Activated CD8-positive, alpha-beta T cell treated with anti-CD3 and anti-CD28 coated beads for 36 hours (primary cell): ENCODE measurements around the gene NHLH2. TPM values are rescaled to one million over a fixed set of nuclear protein-coding genes. Genes with fewer than 3 reads are reported as not detected.

ENCODE experiments used
- ATAC-seq: fragments of 200-7000 bp; cut with Tn5 transposase; one replicate; pipeline ENCODE4 v1.10.0; 2021; ENCODE audit warnings: mild to moderate bottlenecking, moderate library complexity
- CTCF ChIA-PET: fragments of 350-600 bp; sonication (Branson Sonifier 250); formaldehyde crosslinking; loops from one replicate; lab custom pipeline; 2021; ENCODE audit warnings: antibody characterized with exemption; lab: Charles Lee
- POLR2A ChIA-PET: fragments of 350-600 bp; sonication (Branson Sonifier 250); formaldehyde crosslinking; loops from one replicate; lab custom pipeline; 2021; ENCODE audit warnings: antibody characterized with exemption; lab: Charles Lee
- DNase-seq: peaks from one replicate; pipeline ENCODE4 v3.0.0-alpha.2; 2020
- H3K27ac Mint-ChIP-seq: one replicate; pipeline ENCODE4 v1.8.0; 2021; ENCODE audit warnings: mild to moderate bottlenecking, mixed read lengths
- H3K27me3 Mint-ChIP-seq: one replicate; pipeline ENCODE4 v1.8.0; 2021; ENCODE audit warnings: mixed read lengths
- H3K36me3 Mint-ChIP-seq: one replicate; pipeline ENCODE4 v1.8.0; 2021; ENCODE audit warnings: low read depth, mixed read lengths
- H3K4me1 Mint-ChIP-seq: one replicate; pipeline ENCODE4 v1.8.0; 2021; ENCODE audit warnings: low read depth, mixed read lengths
- H3K4me3 Mint-ChIP-seq: one replicate; pipeline ENCODE4 v1.8.0; 2021; ENCODE audit warnings: mild to moderate bottlenecking, moderate library complexity, mixed read lengths
- H3K9me3 Mint-ChIP-seq: one replicate; pipeline ENCODE4 v1.8.0; 2021; ENCODE audit warnings: mixed read lengths
- intact Hi-C: fragments of 100-400 bp; cut with micrococcal nuclease; formaldehyde crosslinking; loops from one replicate; pipeline ENCODE4 v1.10.0; 2022
- total RNA-seq, 2 experiments: library from RNA; stranded (reverse); gene quantifications; one replicate each; pipeline ENCODE4 v1.2.3, GENCODE V29; 2021
- TF ChIP-seq, protein P1 (sequence below): fragments of 200-600 bp; IDR thresholded peaks from one replicate; pipeline ENCODE4 v1.8.0; 2022; ENCODE audit warnings: antibody characterized with exemption, mild to moderate bottlenecking

Gene NHLH2
- total RNA-seq, 2 experiments from 2014 or later, result not detected

DNA sequence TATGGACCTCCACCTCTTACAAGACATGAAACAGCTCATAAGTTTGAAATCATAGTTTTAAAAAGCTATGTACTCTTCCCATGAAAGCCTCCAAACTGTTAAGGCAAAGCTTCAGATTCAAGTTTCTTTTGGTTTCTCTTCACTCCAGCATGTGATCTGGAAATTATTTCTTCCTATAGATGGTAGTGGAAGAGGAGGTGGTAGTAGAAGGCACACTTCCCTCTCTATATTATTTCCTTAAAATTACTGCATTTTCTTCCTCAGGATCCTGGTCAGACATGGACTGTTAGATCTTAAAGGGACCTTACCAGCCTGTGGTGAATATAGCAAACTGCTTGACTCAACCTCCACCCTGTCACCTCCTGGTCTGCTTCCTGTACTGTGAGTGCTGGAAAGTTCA, 31.9 kb downstream of the NHLH2 start:
- no peaks in the 10 kb centered on the region for H3K4me1 Mint-ChIP-seq
- ATAC-seq, result no peak
- ChIA-PET POLR2A (no interaction called here), CTCF (interaction anchor here (0.8 to 4.7 kb wide), 4 partner anchors 169 to 211 kb away, joined by 3 to 31 read pairs (median 5); no protein-coding TSS in a partner anchor)
- no peak for DNase-seq
- TF ChIP-seq, protein P1, sequence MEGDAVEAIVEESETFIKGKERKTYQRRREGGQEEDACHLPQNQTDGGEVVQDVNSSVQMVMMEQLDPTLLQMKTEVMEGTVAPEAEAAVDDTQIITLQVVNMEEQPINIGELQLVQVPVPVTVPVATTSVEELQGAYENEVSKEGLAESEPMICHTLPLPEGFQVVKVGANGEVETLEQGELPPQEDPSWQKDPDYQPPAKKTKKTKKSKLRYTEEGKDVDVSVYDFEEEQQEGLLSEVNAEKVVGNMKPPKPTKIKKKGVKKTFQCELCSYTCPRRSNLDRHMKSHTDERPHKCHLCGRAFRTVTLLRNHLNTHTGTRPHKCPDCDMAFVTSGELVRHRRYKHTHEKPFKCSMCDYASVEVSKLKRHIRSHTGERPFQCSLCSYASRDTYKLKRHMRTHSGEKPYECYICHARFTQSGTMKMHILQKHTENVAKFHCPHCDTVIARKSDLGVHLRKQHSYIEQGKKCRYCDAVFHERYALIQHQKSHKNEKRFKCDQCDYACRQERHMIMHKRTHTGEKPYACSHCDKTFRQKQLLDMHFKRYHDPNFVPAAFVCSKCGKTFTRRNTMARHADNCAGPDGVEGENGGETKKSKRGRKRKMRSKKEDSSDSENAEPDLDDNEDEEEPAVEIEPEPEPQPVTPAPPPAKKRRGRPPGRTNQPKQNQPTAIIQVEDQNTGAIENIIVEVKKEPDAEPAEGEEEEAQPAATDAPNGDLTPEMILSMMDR, result no peak
- no peak overlapping the region for H3K27ac Mint-ChIP-seq
- no peaks in the 10 kb centered on the region for H3K36me3 Mint-ChIP-seq
- no peak overlapping the region for H3K4me3 Mint-ChIP-seq
- intact Hi-C loops, result loop anchor here (5.0 kb wide), 1 partner anchor 173 kb away; no protein-coding TSS in a partner anchor
- no peaks in the 10 kb centered on the region for H3K9me3 Mint-ChIP-seq
- peaks cover 16% of the 10 kb centered on the region for H3K27me3 Mint-ChIP-seq

DNA sequence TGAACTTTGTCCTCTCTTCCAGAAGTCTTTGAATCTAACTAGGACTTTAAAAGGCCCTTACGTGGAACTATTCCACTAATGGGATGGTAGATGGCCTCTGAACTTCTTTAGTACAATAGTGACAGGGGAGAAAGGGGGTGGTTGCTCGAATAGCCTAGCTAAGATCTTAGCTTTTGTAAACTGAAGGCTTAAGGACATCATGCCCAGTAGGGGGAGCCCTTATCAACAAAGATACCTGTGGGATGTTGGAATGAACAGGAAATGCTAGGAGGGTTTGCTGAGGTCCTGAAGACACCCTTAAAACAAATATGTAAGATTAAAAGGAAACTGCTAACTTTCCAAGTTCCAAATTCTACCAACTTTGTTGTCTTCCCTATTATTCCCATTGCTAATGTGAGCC, 33.2 kb downstream of the NHLH2 start:
- POLR2A ChIA-PET, result no interaction called here
- Mint-ChIP-seq H3K4me3 (no peak overlapping the region), H3K27ac (no peak overlapping the region), H3K9me3 (no peaks in the 10 kb centered on the region), H3K4me1 (no peaks in the 10 kb centered on the region), H3K27me3 (peaks cover 15% of the 10 kb centered on the region), H3K36me3 (no peaks in the 10 kb centered on the region)
- peak; percentile 69 for DNase-seq
- CTCF ChIA-PET, result interaction anchor here (0.6 to 4.7 kb wide), 12 partner anchors 10 to 212 kb away, joined by 3 to 31 read pairs (median 4); no protein-coding TSS in a partner anchor
- peak; percentile 53 for ATAC-seq
- TF ChIP-seq, protein P1, result peak; percentile 71
- intact Hi-C loops, result loop anchor here (2.0 to 5.0 kb wide), 2 partner anchors 175 to 213 kb away; no protein-coding TSS in a partner anchor

DNA sequence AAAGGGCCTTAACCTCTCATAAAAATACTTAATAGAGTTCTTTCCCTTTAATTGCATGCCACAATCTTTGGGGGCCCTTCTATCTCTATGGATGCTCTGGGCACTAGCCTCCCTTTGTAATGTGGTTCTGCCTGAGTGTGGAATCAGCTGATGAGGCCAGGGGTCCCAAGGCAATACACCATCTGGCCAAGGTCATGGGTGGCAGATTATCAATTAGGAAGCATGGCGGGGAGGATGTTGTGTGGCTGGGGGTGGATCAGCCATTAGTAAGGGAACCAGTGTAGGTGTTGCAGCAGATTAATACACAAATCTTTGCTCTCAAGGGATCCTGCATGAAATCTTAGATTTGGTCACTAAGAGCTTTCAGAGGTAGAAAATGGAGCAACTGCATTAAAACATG, 35.3 kb downstream of the NHLH2 start:
- CTCF ChIA-PET, result interaction anchor here (2.5 to 4.7 kb wide), 2 partner anchors 175 to 215 kb away, joined by 8 to 31 read pairs; no protein-coding TSS in a partner anchor
- Mint-ChIP-seq H3K4me1 (no peaks in the 10 kb centered on the region), H3K9me3 (no peaks in the 10 kb centered on the region), H3K4me3 (no peak overlapping the region), H3K27ac (no peak overlapping the region), H3K36me3 (no peaks in the 10 kb centered on the region), H3K27me3 (peaks cover 15% of the 10 kb centered on the region)
- ATAC-seq (no peak), DNase-seq (no peak)
- intact Hi-C loops, result loop anchor here (5.0 kb wide), 1 partner anchor 177 kb away; no protein-coding TSS in a partner anchor
- TF ChIP-seq, protein P1, result no peak
- POLR2A ChIA-PET, result no interaction called here

DNA sequence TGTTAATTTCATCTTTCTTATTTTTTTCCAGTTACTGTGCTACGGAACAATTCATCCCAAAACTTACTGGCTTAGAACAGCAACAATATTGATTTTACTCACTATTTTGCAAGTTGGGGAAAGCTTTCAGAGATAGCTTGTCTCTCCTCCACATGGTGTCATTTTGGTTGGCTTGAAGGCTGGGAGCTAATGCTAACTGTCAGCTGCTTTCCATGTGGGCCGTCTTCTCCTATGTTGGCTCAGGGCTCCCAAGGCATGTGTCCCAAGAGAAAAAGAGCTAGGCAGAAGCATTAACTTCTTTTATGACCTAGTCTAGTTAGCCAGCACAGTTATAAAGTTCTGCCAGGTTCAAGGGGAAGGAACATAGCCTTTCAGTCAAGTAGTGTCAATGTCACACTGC, 38.5 kb downstream of the NHLH2 start:
- no peaks in the 10 kb centered on the region for H3K9me3 Mint-ChIP-seq
- H3K4me3 Mint-ChIP-seq, result no peak overlapping the region
- no peaks in the 10 kb centered on the region for H3K4me1 Mint-ChIP-seq

DNA sequence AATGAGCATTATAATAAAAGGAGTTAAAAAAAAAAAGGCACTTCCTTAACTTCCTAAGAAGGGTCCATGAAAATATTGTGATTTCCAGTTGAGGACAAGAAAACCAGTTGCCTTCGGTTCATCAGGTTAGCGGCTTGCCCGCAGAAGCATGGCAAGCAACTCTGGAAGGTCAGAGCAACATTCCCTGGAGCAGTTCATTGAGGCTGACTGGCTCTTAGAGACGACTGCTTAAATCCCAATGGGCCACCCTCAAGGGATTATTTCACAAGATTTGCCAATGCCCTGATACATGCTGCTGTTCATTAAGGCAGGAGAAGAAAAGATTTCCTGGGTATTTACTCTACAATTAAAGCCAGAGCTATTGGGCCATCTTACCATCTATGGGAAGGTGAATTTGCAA, 43.4 kb downstream of the NHLH2 start:
- Mint-ChIP-seq H3K9me3 (no peaks in the 10 kb centered on the region), H3K27me3 (peaks cover 16% of the 10 kb centered on the region), H3K27ac (no peak overlapping the region), H3K4me3 (no peak overlapping the region), H3K36me3 (no peaks in the 10 kb centered on the region), H3K4me1 (no peaks in the 10 kb centered on the region)
- DNase-seq (no peak), ATAC-seq (no peak)
- intact Hi-C loops, result no loop called here
- CTCF ChIA-PET, result no interaction called here
- POLR2A ChIA-PET, result interaction anchor here (1.2 kb wide), 1 partner anchor 9 kb away, joined by 3 read pairs; no protein-coding TSS in a partner anchor
- TF ChIP-seq, protein P1, result no peak

More for the DNA sequence above, 38.5 kb downstream of the NHLH2 start:
- DNase-seq (no peak), ATAC-seq (no peak)
- intact Hi-C loops, result no loop called here
- Mint-ChIP-seq H3K36me3 (no peaks in the 10 kb centered on the region), H3K27ac (no peak overlapping the region), H3K27me3 (peaks cover 15% of the 10 kb centered on the region)
- POLR2A ChIA-PET, result no interaction called here
- CTCF ChIA-PET, result interaction anchor here (1.2 kb wide), 1 partner anchor 90 kb away, joined by 3 read pairs; no protein-coding TSS in a partner anchor
- TF ChIP-seq, protein P1, result no peak
